ENCODE results near the gene IL21R.

GRCh38 chr16:27401768-27402568, at the start of gene IL21R:
- TF ChIP-seq POLR2A (IDR thresholded peaks at IDR 0.05) (no peak), CTCF (IDR thresholded peaks at IDR 0.05) (no peak)

All from lower leg skin (tissue), 3 donors.